ENCODE results near the gene AKR1D1.

GRCh38 chr7:138129551-138130165 lies 53.4 kb downstream of the AKR1D1 start:
- TF ChIP-seq CTCF (conservative IDR thresholded peaks at IDR 0.05) (no peak), EZH2 (IDR thresholded peaks at IDR 0.05; ENCODE audit: low read depth) (no peak)

All from PC-9 (cell line).